GM21526 (cell line): ENCODE results near the gene LGR6.
"Not testable (repeated sequence)": the region's sequence is repeated elsewhere in the genome, so short reads cannot be mapped to it uniquely, and the experiment has no call there.

Experiments used
- ATAC-seq: cut with Tn5 transposase; IDR thresholded peaks from one replicate; pipeline ENCODE4 v1.9.1; 2021; ENCODE audit warnings: moderate library complexity; ENCODE audit not compliant: unreplicated experiment, low FRiP score

Gene LGR6

DNA sequence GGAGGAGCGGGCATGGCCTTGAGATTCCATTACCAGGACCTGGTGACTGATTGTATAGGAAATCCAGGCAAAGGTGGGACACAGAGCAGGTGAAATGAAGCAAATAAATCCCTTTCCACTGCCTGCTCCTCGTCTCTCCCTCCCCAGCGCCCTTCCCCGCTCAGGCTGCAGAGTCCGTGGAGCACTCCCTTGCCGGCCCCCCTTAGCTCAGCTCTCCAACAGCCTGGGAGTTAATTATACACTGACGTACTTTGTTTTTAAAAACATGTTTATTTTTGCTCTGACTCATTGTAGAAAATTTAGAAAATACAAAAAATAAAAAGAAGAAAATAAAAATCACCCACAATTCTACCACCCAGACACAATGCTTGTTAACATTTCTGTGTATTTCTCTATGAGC is 61.7 kb downstream of the LGR6 start:
- ATAC-seq: no peak

- no peak for ATAC-seq
These were observed 66.1 kb downstream of the LGR6 start for GRCh38 chr1:202259705-202260104.

- not testable (repeated sequence) for ATAC-seq
These were observed 67.8 kb downstream of the LGR6 start for GRCh38 chr1:202261209-202261958.

DNA sequence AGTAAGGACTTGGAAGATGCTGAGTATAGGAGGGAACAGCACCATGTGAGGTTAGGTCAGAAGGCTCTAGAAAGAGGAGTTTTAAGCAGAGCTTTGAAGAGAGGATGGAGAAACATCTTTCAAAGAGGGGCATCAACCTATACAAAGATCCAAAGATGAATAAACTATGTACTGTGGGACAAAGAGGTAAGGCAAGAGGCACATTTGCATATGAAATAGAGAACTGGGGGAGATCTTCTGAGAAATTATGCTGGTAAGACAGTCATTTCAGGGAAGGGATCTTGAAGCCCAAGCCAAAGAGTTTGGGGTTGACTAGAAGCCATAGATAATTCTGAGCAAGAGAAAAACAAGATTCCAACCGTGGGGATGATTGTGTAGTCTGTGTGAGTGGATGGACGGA is 70.0 kb downstream of the LGR6 start:
- ATAC-seq: no peak

- no peak for ATAC-seq
These were observed 70.7 kb downstream of the LGR6 start for GRCh38 chr1:202264300-202264699.

GRCh38 chr1:202264726-202265125 is 71.1 kb downstream of the LGR6 start:
- ATAC-seq: no peak

DNA sequence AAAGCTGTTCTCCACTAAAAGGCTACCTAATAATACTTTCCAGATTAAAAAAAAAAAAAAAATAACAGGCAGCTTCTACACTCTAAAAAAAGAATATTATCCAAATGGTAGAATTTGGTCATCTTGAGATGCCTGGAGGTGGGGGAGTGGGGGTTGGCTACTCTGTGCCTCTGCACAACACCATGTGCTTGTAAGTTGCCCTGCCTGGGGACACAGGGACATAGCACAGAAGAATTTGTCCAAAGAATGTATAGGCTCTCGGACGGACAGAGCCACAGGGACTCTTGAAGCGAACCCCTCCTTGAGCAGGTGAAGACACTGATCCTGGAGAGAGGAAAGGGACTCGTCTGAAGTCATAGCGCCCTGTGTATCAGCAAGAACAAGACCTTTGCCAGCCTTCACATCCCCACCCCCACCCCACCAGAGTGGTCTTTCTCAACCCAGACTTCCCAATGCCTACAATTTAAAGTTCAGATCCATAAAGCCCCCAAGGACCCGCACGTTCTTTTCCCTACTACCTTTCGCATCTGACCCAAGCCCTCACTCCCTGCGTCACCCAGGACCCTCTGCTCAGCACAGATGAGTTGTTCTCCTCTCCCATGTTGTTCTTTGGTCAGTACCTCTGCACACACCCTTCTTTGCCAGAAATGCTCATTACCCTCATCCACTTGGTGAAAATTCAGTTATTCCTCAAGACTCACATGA is 72.6 kb downstream of the LGR6 start:
- no peak for ATAC-seq

DNA sequence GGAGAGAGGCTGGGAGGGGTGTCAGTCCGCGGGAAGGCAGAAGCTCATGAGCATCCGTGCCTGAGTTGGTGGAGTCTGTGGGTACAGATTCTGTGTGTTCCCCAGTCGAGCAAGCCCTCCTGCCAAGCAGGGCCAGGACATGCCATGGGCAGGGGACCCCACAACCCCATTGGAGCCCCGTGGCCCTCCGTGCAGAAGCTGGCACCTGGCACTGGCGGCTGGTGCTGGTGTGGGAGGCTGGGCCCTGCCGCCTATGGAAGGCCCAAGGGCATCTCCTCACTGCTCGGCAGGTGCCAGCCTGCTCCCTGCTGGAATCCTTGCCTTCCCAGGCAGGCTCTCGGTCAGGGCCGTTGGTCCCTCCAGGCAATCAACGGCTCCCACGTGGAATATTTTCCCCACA is 74.4 kb downstream of the LGR6 start:
- ATAC-seq: no peak

DNA sequence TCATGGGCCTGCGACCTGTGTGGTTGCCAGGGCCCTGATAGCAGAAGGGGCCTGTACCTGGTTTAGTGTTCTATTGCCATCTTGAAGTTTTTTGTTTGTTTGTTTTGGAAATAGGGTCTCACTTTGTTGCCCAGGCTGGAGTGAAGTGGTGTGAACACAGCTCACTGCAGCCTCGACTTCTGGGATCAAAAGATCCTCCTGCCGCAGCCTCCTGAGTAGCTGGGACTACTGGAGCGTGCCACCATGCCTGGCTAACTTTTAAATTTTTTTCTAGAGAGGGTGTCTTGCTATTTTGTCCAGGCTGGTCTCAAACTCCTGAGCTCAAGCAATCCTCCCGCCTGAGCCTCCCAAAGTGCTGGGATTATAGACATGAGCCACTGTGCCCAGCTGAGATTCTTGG is 75.2 kb downstream of the LGR6 start:
- no peak for ATAC-seq

- ATAC-seq: no peak
These were observed 77.3 kb downstream of the LGR6 start for GRCh38 chr1:202270871-202271326.

- ATAC-seq: no peak
These were observed 78.7 kb downstream of the LGR6 start for GRCh38 chr1:202272103-202272845.

GRCh38 chr1:202274611-202275010 is 81.0 kb downstream of the LGR6 start:
- ATAC-seq: no peak

GRCh38 chr1:202275061-202275770 is 81.6 kb downstream of the LGR6 start:
- no peak for ATAC-seq

DNA sequence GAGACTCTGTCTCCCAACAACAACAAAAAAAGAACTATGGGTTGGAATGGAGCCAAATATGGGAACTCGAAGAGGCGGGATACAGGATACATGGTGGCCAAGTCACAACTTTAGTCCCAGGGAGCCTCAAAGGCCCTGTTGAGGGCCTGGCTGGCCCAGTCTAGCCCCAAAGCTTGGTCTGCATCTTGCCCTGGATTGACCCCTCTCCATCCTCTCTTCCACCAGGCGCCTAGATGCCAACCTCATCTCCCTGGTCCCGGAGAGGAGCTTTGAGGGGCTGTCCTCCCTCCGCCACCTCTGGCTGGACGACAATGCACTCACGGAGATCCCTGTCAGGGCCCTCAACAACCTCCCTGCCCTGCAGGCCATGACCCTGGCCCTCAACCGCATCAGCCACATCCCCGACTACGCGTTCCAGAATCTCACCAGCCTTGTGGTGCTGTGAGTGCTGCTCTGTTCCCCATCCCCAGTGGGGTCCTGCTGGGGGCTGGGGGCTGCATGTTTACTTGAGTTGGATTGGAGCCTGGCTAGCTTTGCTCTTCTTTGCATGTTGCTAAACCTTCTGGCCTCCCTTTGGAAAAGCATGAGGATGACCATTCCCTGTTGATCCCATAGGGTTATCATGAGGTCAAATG is 82.6 kb downstream of the LGR6 start:
- no peak for ATAC-seq

DNA sequence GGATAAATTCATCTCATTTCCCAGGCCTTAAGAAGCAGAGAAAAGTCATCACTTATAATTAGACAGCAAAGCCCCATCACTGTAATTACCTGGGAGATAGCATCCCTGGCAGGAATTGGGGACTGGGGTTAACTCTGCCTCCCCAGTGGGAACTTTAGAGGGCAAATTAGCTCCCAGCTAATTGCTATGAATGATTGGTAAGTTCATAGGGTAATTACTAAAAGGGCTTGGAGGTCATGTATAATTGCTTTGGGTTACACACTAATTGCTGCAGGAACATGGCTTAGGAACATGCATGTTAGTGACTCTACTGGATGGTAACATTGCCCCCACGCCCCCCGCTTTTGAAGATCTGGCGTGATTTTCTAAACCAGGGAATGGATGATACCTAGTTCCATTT is 83.3 kb downstream of the LGR6 start:
- ATAC-seq: no peak

DNA sequence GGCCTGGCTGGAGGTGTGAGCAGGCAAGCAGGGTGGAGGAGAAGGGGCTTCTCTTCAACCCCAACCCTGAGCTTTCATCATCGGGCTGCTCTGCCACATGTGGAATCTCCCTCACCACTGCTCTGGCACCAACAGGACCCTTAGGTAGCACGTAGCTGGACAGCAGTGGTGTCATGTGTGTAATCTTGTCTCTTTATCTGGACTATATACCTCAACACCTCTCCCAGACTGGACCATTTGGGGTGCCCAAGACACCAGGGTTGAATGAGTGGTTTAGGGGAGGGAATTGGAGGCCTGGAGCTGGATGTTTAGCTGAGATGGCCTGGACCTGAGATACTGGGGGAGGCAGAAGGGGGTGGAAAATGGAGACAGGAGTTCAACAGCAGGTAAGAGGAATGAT is 85.2 kb downstream of the LGR6 start:
- no peak for ATAC-seq

- ATAC-seq: no peak
These were observed 86.2 kb downstream of the LGR6 start for GRCh38 chr1:202279806-202280205.

- no peak for ATAC-seq
These were observed 87.0 kb downstream of the LGR6 start for GRCh38 chr1:202280595-202280994.

DNA sequence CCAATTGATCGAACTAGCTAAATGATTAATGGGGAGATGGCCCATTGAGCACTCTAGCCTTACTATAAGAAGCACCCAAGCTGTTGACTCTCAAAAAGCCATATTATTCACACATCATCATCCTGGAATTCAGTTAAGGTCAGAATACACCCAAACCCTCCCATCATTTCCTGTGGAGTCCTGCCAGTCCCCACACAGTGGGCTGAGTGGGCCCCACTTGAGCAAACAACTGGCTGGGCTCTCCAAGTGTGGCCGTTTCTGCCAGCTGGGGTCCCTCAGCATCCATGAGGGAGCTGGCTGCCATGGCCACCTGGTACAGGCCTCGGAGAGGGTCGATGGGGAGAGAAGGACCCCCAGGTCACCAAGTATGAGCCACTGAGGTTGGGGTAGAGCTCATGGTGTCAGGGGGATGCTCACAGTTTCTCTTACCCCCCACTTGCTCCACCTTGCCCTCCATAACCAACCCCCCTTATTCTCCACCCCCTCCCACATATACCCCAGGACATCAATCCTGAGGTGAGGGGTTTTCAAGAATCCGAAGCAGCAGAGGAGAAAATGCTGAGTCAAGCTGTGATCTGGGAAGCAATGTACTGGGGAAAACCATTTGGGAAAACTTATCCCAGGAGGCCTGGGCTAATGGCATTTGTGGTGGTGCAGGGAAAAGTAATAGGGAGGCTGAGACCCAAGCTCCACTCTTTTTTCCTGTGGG is 87.9 kb downstream of the LGR6 start:
- no peak for ATAC-seq

DNA sequence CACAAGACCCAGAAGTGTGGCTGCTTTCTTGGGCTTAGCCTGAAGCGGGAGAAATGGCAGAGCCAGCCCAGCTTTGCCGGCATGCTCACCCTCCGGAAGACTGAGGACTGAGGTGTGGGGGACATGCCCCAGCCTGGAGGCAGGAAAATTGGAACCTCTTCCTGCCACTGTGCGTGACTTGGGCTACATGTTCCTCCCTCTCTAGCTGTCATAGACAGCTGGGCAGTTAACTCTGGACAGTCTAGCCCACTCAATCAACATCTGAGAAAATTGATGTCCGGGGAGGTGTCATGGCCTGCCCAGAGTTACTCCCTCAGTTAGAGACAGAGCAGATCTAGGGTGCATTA is 88.4 kb downstream of the LGR6 start:
- ATAC-seq: no peak
